Stimulated activated naive CD8-positive, alpha-beta T cell treated with anti-CD3 and anti-CD28 coated beads, Interleukin-15, Interleukin-2, amounts not matched to agents 100 ng/mL and 50 ng/mL, for 24 hours (primary cell): ENCODE data around the gene MICAL3.

ENCODE experiments used
- H3K27ac Mint-ChIP-seq: one replicate; pipeline ENCODE4 v1.8.0; 2021; ENCODE audit warnings: mild to moderate bottlenecking, mixed read lengths
- H3K27me3 Mint-ChIP-seq: one replicate; pipeline ENCODE4 v1.8.0; 2021; ENCODE audit warnings: mixed read lengths
- H3K36me3 Mint-ChIP-seq: one replicate; pipeline ENCODE4 v1.8.0; 2021; ENCODE audit warnings: low read depth, mixed read lengths
- H3K4me1 Mint-ChIP-seq: one replicate; pipeline ENCODE4 v1.8.0; 2021; ENCODE audit warnings: low read depth, mixed read lengths
- H3K4me3 Mint-ChIP-seq: one replicate; pipeline ENCODE4 v1.8.0; 2021; ENCODE audit warnings: mild to moderate bottlenecking, mixed read lengths
- H3K9me3 Mint-ChIP-seq: one replicate; pipeline ENCODE4 v1.8.0; 2021; ENCODE audit warnings: mixed read lengths

MICAL3 gene

GRCh38 chr22:17795661-17796548 lies 228.5 kb downstream of the MICAL3 start:
- H3K9me3 Mint-ChIP-seq = no peaks in the 10 kb centered on the region
- H3K4me1 Mint-ChIP-seq = peaks cover 20% of the 10 kb centered on the region
- peak overlapping the region; percentile 88 for H3K27ac Mint-ChIP-seq
- H3K27me3 Mint-ChIP-seq = no peaks in the 10 kb centered on the region
- H3K4me3 Mint-ChIP-seq = no peak overlapping the region
- H3K36me3 Mint-ChIP-seq = peaks cover 8% of the 10 kb centered on the region

GRCh38 chr22:17794726-17795542 lies 229.4 kb downstream of the MICAL3 start:
- Mint-ChIP-seq H3K36me3 (peaks cover 8% of the 10 kb centered on the region), H3K27me3 (no peaks in the 10 kb centered on the region), H3K4me3 (no peak overlapping the region), H3K27ac (peak overlapping the region; percentile 88), H3K9me3 (no peaks in the 10 kb centered on the region), H3K4me1 (peaks cover 14% of the 10 kb centered on the region)

- Mint-ChIP-seq H3K9me3 (no peaks in the 10 kb centered on the region), H3K4me1 (peaks cover 6% of the 10 kb centered on the region), H3K27ac (no peak overlapping the region), H3K27me3 (no peaks in the 10 kb centered on the region), H3K36me3 (peaks cover 8% of the 10 kb centered on the region), H3K4me3 (no peak overlapping the region)
Observed at GRCh38 chr22:17792854-17793434, 231.4 kb downstream of the MICAL3 start.

- Mint-ChIP-seq H3K9me3 (no peaks in the 10 kb centered on the region), H3K27ac (no peak overlapping the region), H3K36me3 (peaks cover 8% of the 10 kb centered on the region), H3K27me3 (no peaks in the 10 kb centered on the region), H3K4me1 (peaks cover 6% of the 10 kb centered on the region), H3K4me3 (no peak overlapping the region)
Observed at GRCh38 chr22:17792299-17792698, 232.1 kb downstream of the MICAL3 start.

GRCh38 chr22:17791196-17791595 lies 233.2 kb downstream of the MICAL3 start:
- Mint-ChIP-seq H3K27ac (no peak overlapping the region), H3K4me3 (no peak overlapping the region), H3K4me1 (peaks cover 6% of the 10 kb centered on the region), H3K27me3 (no peaks in the 10 kb centered on the region), H3K36me3 (peaks cover 4% of the 10 kb centered on the region), H3K9me3 (no peaks in the 10 kb centered on the region)

- no peaks in the 10 kb centered on the region for H3K9me3 Mint-ChIP-seq
- no peaks in the 10 kb centered on the region for H3K4me1 Mint-ChIP-seq
- H3K4me3 Mint-ChIP-seq = no peak overlapping the region
- H3K27ac Mint-ChIP-seq = no peak overlapping the region
- H3K36me3 Mint-ChIP-seq = no peaks in the 10 kb centered on the region
- H3K27me3 Mint-ChIP-seq = no peaks in the 10 kb centered on the region
Observed at GRCh38 chr22:17789379-17790200, 234.8 kb downstream of the MICAL3 start.

- H3K4me1 Mint-ChIP-seq = no peaks in the 10 kb centered on the region
- H3K36me3 Mint-ChIP-seq = no peaks in the 10 kb centered on the region
- no peak overlapping the region for H3K4me3 Mint-ChIP-seq
- no peak overlapping the region for H3K27ac Mint-ChIP-seq
- H3K27me3 Mint-ChIP-seq = no peaks in the 10 kb centered on the region
- no peaks in the 10 kb centered on the region for H3K9me3 Mint-ChIP-seq
Observed at GRCh38 chr22:17788528-17789378, 235.6 kb downstream of the MICAL3 start.

- Mint-ChIP-seq H3K36me3 (no peaks in the 10 kb centered on the region), H3K27ac (no peak overlapping the region), H3K4me3 (no peak overlapping the region)
Observed at GRCh38 chr22:17787716-17788330, 236.5 kb downstream of the MICAL3 start.

GRCh38 chr22:17787241-17787640 lies 237.1 kb downstream of the MICAL3 start:
- Mint-ChIP-seq H3K36me3 (no peaks in the 10 kb centered on the region), H3K4me1 (peaks cover 6% of the 10 kb centered on the region), H3K27ac (no peak overlapping the region), H3K4me3 (no peak overlapping the region), H3K9me3 (no peaks in the 10 kb centered on the region), H3K27me3 (no peaks in the 10 kb centered on the region)

More at GRCh38 chr22:17787716-17788330, 236.5 kb downstream of the MICAL3 start:
- H3K4me1 Mint-ChIP-seq = peaks cover under 1% of the 10 kb centered on the region
- H3K27me3 Mint-ChIP-seq = no peaks in the 10 kb centered on the region
- H3K9me3 Mint-ChIP-seq = no peaks in the 10 kb centered on the region

- Mint-ChIP-seq H3K36me3 (no peaks in the 10 kb centered on the region), H3K4me1 (peaks cover 13% of the 10 kb centered on the region), H3K27me3 (no peaks in the 10 kb centered on the region), H3K4me3 (no peak overlapping the region), H3K27ac (no peak overlapping the region), H3K9me3 (no peaks in the 10 kb centered on the region)
Observed at GRCh38 chr22:17786435-17787161, 237.8 kb downstream of the MICAL3 start.

- Mint-ChIP-seq H3K27me3 (no peaks in the 10 kb centered on the region), H3K27ac (no peak overlapping the region), H3K4me3 (no peak overlapping the region), H3K4me1 (peaks cover 24% of the 10 kb centered on the region), H3K9me3 (no peaks in the 10 kb centered on the region), H3K36me3 (no peaks in the 10 kb centered on the region)
Observed at GRCh38 chr22:17785185-17786184, 238.9 kb downstream of the MICAL3 start.

- H3K4me3 Mint-ChIP-seq = no peak overlapping the region
- no peaks in the 10 kb centered on the region for H3K9me3 Mint-ChIP-seq
- H3K27ac Mint-ChIP-seq = no peak overlapping the region
- no peaks in the 10 kb centered on the region for H3K27me3 Mint-ChIP-seq
- no peaks in the 10 kb centered on the region for H3K36me3 Mint-ChIP-seq
- peaks cover 31% of the 10 kb centered on the region for H3K4me1 Mint-ChIP-seq
Observed at GRCh38 chr22:17784776-17785175, 239.6 kb downstream of the MICAL3 start.
